Stimulated activated CD8-positive, alpha-beta memory T cell treated with anti-CD3 and anti-CD28 coated beads, Interleukin-15, amount 100 ng/mL, for 4 hours (primary cell): ENCODE data around the gene RNF141.

Experiments
- DNase-seq, 2 donors: peaks; one replicate each; pipeline ENCODE4 v3.0.0-alpha.2; 2020; ENCODE audit warnings: low read depth in 2 of 2

RNF141 gene

GRCh38 chr11:10498426-10499250 lies 42.3 kb downstream of the RNF141 start:
- no peak for DNase-seq

- DNase-seq = no peak
These were observed 43.0 kb downstream of the RNF141 start for GRCh38 chr11:10498022-10498400.

- DNase-seq = no peak
These were observed 43.5 kb downstream of the RNF141 start for GRCh38 chr11:10497371-10498021.

DNA sequence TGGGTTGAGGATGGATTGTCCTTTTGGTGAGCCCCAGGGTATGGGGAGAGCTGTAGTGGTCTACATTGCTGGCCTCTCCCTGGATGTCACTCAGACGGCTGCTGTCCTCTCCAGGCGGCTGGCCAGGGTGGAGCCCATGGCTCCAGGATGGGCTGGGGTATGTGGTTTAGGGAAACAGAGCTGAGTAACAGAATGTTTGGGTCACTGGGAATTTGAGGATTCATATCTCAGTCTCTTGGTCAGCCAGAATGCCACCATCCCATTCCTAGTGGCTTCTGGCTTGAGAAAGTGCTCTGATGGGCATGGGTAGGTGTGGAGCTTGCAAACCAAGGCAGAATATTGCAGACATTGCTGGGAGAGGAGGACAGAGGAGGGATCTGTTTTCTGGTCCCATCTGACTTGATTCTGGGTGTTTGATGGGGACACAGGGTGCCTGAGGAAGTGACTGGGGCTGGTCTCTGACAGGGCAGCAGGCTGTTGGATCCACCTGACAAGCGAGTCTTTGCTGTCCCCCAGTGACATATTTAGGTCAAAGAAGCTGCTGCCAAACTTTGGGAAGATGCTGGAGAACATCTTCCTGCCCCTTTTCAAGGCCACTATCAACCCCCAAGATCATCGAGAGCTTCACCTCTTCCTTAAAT lies 44.6 kb downstream of the RNF141 start:
- DNase-seq = no peak

DNA sequence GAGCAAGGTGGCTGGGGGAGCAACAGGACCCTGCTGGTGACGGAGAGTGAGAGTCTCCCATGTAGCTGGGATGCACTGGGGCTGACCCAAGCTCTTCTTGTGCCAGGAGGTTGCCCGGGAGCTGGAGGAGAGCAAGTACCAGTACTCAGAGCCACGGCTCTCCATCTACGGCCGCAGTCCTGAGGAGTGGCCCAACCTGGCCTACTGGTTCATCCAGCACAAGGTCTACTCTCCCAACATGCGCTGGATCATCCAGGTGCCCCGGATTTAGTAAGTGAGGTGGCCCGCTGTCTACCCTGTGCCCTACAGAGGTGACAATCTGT lies 45.6 kb downstream of the RNF141 start:
- no peak for DNase-seq

GRCh38 chr11:10494636-10495463 lies 46.1 kb downstream of the RNF141 start:
- DNase-seq = no peak

DNA sequence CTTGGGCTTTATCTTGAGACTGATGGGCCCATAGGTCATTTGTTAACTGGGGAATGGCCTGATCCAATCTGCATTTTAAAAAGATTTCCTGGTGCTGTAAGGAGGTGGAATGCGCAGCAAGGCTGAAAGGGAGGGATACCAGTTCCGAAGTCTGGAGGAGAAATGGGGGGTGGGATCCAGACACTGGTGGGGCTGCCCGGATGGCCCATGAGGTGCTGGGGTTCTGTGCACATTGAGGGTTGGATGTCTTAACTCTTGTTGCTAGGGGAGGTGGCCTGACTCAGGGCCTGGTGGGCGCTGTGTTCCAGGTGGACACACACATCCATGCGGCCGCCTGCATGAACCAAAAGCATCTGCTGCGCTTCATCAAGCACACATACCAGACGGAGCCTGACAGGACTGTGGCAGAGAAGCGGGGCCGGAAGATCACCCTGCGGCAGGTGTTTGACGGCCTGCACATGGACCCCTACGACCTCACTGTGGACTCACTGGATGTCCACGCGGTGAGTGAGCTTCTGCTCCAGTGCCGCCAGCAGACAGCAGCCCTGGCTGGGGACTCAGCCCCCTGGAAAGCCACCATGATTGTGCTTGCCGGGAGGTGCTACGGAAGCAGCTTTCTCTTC lies 47.8 kb downstream of the RNF141 start:
- no peak for DNase-seq

- no peak for DNase-seq
These were observed 48.9 kb downstream of the RNF141 start for GRCh38 chr11:10492084-10492483.

DNA sequence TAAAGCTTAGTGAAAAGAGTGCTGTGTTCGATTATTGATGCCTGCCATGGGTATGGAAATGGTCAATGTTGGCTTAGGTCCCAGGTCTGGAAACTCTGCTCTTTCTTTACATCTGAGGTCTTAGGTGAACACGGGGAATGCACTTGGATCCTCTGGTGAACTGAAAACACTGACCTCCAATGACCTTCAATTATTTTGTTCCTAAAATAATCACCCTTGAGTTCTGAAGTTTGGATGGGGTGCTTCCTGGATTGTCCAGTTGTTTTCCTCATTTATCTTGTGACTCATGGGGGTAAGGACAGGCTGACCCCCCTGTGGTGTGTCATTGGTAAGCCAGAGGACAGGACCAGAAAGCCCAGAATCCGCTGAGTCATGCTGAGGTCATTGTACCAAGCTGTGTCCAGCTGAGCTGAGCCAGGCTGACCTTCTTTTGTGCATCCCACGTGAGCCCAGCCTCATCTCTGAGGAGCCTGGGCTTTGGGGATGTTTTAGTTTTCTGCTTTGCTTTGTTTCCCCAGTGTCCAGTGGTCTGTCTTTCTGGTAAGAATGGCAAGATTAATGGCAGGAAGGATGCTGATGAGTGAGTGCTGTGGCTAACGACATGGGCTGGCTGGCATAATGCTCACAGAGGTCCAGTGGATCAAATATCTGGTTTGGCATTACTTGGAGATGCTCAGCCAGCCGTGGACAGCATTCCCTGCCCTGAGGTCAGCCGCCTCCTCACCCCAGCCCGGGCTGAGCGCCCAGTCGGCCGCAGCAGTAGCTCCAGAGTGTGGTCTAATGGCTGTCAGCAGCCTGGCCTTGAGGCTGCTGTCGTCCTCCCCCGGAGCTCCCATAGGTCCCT lies 50.4 kb downstream of the RNF141 start:
- no peak for DNase-seq

- DNase-seq = no peak
These were observed 51.0 kb downstream of the RNF141 start for GRCh38 chr11:10490032-10490397.

DNA sequence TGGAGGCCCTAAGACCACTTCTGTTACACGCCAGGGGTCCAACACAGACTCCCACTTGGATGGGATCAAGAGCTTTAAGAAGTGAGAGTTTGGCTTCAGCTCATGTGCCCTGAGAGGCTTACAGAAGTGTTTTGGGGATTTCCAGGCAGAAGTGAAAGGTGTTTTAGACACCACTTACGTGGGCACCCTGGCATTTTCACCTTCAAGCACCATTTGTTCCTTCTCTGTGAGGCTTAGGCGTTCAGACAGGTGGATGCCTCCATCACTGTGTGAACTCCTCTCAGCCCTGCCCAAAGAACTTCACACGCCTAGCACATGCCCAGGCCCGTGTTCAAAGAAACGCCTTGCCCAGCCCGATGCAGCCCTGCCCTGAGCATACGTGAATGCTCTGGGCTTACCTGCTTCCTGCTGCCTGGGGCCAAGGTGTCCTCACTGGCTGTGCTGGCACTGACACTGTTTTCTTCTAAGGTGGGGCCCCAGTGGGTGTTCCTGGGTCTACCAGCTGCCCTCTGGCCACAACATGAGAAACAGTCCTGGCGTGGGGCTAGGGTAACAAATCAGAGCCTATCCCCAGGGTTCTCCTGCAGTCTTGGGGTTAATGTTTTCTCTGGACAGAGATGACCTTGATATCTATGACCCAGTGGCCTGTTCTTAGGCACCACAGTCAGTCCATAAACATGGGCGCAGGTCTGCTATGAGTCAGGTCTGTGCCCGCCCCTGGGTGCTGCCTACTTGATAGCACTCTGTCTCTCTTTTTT lies 51.9 kb downstream of the RNF141 start:
- DNase-seq = no peak

- DNase-seq = no peak
These were observed 52.7 kb downstream of the RNF141 start for GRCh38 chr11:10488121-10488933.

DNA sequence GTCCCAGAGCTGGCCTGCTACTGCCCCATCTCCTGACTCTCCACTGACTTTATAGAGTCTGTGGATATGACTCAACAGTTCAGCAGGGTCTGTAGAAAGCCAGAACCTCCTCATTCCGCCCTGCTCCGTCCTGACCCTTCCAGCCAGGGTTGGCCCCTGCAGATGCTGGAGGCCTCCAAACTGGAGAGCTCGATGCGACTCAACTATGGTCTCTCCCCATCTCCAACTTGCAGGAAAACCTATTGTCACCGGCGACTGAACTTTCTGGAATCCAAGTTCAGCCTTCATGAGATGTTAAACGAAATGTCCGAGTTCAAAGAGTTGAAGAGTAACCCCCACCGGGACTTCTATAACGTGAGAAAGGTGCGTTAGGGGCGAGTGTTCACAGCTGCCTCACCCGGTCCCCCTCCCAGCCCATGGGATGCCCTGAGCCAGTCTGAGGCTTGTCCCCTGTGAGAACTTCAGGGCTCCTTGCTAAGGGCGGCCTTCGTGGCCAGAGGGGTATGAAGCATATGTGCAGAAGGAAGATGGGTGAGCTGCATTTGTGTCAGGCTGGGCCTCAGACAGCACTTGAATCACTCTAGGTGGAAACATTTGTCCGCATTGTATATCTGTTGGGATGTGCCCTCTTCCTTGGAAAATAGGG lies 53.9 kb downstream of the RNF141 start:
- DNase-seq = no peak

DNA sequence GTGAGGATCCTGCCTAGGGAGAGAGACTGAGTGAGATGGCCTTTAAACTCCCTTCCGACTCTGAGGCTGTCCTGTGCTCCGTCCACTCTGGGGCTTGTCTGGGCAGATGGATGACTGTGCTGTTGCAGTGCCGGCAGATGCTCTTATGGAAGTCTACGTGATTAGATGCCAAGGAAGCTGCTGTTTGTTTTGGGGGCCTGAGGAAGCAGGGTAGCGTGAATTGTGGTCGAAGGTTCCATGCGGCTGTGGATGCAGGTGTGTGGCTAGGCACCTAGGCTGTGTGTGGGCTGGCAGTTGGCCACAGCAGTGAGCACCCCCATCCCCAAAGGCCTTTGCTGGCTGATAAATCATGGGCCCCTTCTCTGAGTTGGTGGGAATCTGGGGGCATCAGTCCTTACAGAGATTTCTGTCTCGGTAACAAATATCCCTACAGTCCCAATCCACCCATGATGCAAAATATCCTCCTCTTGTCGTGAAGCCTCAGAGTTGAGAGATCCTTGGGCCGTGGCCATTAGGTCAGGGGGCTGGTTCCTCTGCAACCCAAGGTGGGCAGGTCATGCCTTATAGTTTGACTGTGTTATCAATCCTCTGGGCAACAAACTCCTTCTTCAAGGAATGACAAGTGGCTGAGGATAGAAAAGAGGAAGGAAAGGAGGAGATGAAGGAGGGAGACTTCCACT lies 54.7 kb downstream of the RNF141 start:
- DNase-seq = no peak

DNA sequence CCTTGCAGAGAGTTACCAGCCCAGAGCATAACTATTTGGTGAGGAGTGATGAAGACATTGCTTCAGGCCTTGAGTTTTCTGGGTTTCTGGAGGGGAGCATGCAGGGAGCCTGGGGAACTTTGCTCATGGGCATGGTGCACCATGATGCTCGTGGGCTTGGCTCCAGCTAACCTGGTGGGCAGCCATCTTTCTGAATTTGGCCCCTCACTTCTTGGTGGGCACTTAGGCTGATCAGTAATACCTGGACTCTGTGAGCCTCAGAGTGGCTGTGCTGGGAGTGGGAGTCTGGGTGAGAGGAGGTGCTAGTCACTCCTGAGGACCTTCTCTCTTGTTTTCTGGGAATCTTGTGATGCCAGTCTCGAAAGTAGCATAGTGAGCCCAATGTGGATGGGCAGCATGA lies 55.3 kb downstream of the RNF141 start:
- DNase-seq = no peak

GRCh38 chr11:10484461-10485180 lies 56.4 kb downstream of the RNF141 start:
- no peak for DNase-seq

- no peak for DNase-seq
These were observed 57.4 kb downstream of the RNF141 start for GRCh38 chr11:10483584-10483983.

DNA sequence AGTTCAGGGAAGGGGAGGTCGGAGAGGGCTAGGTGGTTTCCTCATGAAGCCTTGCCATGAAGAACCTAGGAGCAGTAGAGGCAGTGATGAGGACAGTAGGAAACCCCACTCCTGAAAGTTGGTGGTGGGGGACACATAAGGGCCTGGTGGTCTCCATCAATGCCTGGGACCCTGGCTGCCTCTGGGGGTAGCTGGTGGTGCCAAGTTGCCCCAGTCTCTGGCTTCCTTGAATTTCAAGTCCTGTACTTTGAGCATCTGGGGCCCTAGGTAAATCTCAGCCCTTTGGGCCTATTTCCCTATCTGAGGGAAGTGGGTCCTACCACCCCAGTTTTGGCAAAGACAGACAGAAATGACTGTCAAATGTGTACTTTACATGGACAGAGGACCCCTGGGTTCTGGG lies 57.8 kb downstream of the RNF141 start:
- no peak for DNase-seq
